ENCODE data around the gene HIBCH. TPM values are rescaled to one million over a fixed set of nuclear protein-coding genes. Genes with fewer than 3 reads are reported as not detected.

Gene HIBCH
- total RNA-seq, 1 experiment from 2014 or later: 24.7 TPM

- intact Hi-C loops (cut with micrococcal nuclease): no loop called here
- Histone ChIP-seq H4K20me1 (ENCODE audit: insufficient read depth) (no peaks in the 10 kb centered on the region), H3K4me3 (replicated peaks in 1 of 2; ENCODE audit: low read depth in 1 of 2, low read length in 2 of 2) (no peak overlapping the region), H3K9ac (ENCODE audit: low read length) (no peak overlapping the region), H3K4me1 (ENCODE audit: control insufficient read depth in 1 of 2, insufficient read depth in 2 of 2, low read length in 2 of 2) (peaks cover 4 to 22% of the 10 kb centered on the region in 2 experiments; a peak in 3 of 4 replicates), H3K27ac (ENCODE audit: low read depth, low read length) (no peak overlapping the region), H3K9me2 (ENCODE audit: insufficient read depth) (no peaks in the 10 kb centered on the region), H3K4me2 (ENCODE audit: low read length) (no peak overlapping the region), H3K79me2 (ENCODE audit: insufficient read depth, low read length) (no peaks in the 10 kb centered on the region), H2AFZ (ENCODE audit: low read depth, low read length, poor library complexity, severe bottlenecking) (no peak overlapping the region), H3K27me3 (ENCODE audit: insufficient read depth, low read length) (no peaks in the 10 kb centered on the region), H3K36me3 (ENCODE audit: control insufficient read depth in 1 of 2, insufficient read depth in 2 of 2, low read length in 2 of 2) (no peaks in the 10 kb centered on the region), H3K9me3 (ENCODE audit: control insufficient read depth in 1 of 2, insufficient read depth in 1 of 2, low read depth in 1 of 2, low read length in 2 of 2) (no peaks in the 10 kb centered on the region)
- ATAC-seq: no peak
- ChIA-PET RAD21 (ENCODE audit: low non-redundant PET in 1 of 2, low total read pairs in 2 of 2, uncharacterized antibody in 2 of 2, unreplicated experiment in 2 of 2) (no interaction called here), POLR2A (no interaction called here), CTCF (no interaction called here)
- no peak for DNase-seq (ENCODE audit: low read depth, low spot score)
- TF ChIP-seq TCF7L2 (IDR thresholded peaks at IDR 0.05; ENCODE audit: borderline replicate concordance, extremely low read depth, insufficient read depth, insufficient read length): no peak
- TF ChIP-seq MAX (IDR thresholded peaks at IDR 0.05): no peak
- no peak for TF ChIP-seq CTCF (IDR thresholded peaks at IDR 0.05 in 2 of 3, conservative IDR thresholded peaks at IDR 0.05 in 1 of 3; ENCODE audit: borderline replicate concordance in 1 of 3, insufficient read depth in 1 of 3, low read depth in 2 of 3, low read length in 2 of 3)
- TF ChIP-seq SIN3A (IDR thresholded peaks at IDR 0.05; ENCODE audit: low read depth): no peak
- no peak for TF ChIP-seq SP1 (IDR thresholded peaks at IDR 0.05; ENCODE audit: low read depth)
- no peak for TF ChIP-seq ZNF274 (IDR thresholded peaks at IDR 0.05; ENCODE audit: low read depth, low read length)
- TF ChIP-seq REST (IDR thresholded peaks at IDR 0.05; ENCODE audit: low read depth): no peak
- TF ChIP-seq ELF1 (IDR thresholded peaks at IDR 0.05; ENCODE audit: borderline replicate concordance, low read depth): no peak
- TF ChIP-seq ATF3 (IDR thresholded peaks at IDR 0.05): no peak
- no peak for TF ChIP-seq EZH2 (IDR thresholded peaks at IDR 0.05)
- TF ChIP-seq YY1 (IDR thresholded peaks at IDR 0.05; ENCODE audit: extremely low read depth, insufficient replicate concordance, low read depth, low read length): no peak
- no TSS peak for BruUV-seq (replicated peaks)
Observed at GRCh38 chr2:190177249-190178040, 142.2 kb downstream of the HIBCH start.

All from HCT116 (cell line).